GM19328 (cell line): ENCODE measurements around the gene FCHSD2.

Source experiments
- ATAC-seq: cut with Tn5 transposase; IDR thresholded peaks from one replicate; pipeline ENCODE4 v1.9.1; 2021; ENCODE audit warnings: mild to moderate bottlenecking, moderate library complexity; ENCODE audit not compliant: unreplicated experiment

The FCHSD2 gene

DNA sequence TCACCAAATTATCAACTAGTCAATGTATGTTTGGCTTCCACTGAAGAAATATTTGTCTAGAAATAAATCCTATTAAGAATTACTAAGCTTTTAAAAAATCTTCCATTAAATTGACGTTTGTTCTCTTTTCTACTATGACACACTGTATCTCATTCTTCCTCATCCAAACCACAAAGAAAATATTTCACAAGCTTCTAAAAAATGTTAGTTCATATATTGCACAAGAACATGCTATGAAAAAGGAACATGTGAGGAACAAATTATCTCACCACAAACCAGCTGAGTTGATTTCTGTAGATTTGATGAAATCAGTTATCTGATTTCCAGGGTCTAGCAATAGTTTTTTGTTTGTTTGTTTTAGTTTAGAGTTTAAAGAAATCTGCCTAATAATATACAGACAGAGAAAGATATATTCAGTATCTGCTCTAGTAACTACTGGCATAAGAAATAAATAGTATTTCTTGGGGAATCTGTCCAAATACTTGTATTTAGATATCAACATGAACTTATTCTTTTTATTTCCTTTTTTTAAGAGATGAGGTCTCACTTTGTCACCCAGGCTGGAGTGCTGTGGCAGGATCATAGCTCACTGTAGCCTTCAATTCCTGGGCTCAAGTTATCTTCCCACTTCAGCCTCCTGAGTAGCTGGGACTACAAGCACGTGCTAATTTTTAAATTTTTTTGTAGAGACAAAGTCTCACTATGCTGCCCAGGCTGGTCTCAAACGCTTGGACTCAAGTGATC lies 166.2 kb downstream of the FCHSD2 start:
- no peak for ATAC-seq

DNA sequence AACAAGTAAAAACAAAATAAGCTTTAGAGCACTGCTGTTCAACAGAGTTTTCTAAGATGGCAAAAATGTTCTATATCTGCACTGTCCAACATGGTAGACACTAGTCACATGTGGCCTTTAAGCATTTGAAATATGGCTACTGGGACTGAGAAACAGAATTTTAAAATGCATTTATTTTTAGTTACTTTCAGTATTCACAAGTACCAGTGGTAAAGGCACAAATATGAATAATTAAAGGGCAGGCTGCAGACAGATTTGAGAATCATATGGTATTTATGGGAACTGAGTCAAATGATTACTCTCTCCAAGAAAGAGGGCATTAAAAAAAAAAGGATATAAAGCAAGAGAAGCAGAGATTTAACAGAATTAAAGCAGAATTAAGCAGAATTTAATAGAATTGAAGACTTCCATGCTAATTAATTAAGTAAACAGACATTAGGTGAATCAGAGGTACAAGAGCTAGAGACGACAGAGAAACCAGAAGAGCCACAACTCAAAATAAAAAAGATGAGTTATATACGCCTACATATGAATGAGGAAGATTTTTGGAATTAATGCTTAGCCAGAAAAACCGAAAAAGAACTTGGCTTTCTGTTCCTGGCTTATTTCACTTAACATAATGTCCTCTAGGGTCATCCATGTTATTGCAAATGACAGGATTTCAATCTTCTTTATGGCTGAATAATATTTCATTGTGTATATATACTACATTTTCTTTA lies 167.5 kb downstream of the FCHSD2 start:
- ATAC-seq, result no peak

GRCh38 chr11:72972496-72973128 lies 169.5 kb downstream of the FCHSD2 start:
- ATAC-seq, result no peak

DNA sequence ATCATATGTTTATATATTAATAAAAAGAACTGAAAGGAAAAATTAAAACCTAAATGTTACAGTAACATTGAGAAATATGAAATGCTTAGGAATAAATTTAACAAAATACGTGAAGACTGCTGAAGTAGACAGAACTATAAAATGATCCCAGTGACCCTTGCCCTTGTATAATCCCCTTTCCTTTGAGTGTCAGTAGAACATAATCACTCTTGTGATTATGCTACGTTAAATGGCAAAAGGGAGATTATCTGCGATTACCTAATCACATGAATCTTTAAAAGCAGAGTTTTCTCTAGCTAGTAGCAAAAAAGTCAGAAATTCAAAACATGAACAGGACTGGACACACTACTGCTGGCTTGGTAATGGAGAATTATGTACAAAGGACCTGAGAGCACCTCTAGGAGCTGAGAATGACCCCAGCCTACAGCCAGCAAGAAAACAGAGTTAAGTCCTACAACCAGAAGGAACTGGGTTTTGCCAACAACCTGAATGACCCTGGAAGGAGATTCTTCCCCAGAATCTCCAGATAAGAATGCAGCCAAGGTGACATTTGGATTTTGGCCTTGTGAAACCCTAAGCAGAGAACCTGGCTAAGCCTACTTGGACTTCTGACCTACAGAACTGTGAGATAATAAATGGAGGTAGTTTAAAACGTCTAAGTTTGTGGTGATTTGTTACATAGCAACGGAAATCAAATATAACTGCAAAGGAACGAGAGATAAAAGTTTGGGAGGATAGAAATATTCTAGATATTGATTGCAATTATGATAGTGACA lies 170.7 kb downstream of the FCHSD2 start:
- ATAC-seq, result no peak

GRCh38 chr11:72970557-72971118 lies 171.5 kb downstream of the FCHSD2 start:
- ATAC-seq, result no peak

DNA sequence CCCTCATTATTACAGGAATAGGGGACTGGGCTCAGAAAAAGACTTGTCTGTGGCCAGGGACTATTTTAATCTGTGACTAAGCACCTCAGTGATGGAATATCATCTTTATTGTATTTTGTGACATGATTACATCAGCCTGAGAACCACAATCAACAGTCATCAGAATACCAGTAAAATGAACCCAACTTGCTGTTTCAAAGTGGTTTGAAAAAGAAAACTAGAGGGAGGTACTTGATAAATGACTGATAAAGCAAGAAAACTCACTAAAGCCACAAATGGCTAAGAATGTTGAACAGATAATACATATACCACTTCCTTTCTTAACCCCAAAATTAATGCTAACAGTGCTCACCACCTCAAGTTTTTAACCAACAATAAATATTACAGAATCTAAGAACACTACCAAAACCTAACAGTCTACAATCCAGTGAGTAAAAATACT lies 172.2 kb downstream of the FCHSD2 start:
- no peak for ATAC-seq

DNA sequence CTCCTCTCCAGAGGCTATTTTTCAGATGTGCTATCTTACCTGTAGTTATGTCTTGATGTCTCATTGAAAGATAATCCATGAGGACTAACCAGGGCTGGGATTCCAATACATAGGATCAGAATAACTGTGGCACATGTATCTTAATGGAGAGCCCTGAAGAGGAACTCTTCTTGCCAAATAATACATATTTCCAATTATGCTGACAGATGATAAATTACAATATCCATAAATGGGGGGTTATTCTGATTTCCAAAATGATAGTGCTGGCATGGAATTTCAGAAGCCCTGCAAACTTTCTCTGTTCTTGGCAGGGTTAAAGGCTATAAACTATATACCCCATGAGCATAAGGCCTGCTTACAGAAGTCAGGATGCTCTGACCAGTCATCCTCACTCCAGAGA lies 173.7 kb downstream of the FCHSD2 start:
- ATAC-seq, result no peak

DNA sequence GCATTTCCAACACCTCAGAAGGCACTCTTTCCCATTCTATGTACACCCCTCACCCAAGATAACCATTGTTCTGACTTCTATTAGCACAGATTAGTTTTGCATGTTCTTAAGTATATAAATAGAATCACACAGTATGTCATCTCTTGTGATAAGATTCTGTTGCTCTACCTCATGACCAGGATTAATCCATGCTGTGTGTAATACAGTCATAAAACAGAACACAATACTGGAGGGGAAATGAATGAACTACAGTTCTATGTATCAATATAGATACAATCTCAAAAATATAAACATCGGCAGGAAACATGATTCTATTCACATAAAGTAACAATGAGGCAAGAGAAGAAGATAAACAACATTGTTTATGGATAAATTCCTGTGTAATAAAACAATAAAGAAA lies 176.4 kb downstream of the FCHSD2 start:
- ATAC-seq, result no peak

DNA sequence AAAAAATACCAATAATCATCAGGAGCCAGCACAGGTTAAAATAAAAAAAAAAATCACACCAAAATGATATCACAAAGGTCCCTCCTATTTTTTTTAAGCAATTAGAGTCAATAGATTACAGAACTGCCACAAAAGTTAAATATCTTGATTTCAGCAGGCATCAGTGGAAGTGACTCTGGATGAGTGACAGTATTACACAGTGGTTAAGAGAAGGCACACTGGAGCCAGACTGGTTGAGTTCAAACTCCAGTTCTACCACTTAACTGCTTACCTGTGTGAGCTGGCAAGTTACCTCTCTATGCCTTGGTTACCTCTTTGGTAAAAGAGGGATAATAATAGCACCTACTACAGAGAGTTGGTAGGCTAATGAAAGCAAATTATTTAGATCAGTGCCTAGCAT lies 179.4 kb downstream of the FCHSD2 start:
- no peak for ATAC-seq

DNA sequence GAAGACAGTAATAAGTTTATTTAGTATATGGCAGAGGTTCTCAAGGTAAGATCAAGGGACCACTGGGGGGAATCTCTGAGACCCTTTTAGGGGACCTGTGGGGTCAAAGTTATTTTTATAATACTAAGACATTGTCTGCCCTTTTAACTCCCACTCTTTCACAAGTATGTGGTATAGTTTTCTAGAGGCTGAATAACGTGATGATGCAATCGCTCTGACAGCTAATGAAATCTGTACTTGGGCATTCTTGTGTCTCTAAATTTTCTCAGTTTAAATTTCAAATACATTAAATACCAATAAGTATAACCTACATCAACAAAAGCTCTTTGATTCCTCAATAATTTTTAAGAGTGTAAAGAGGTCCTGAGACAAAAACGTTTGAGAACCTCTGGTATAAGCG lies 180.0 kb downstream of the FCHSD2 start:
- no peak for ATAC-seq

DNA sequence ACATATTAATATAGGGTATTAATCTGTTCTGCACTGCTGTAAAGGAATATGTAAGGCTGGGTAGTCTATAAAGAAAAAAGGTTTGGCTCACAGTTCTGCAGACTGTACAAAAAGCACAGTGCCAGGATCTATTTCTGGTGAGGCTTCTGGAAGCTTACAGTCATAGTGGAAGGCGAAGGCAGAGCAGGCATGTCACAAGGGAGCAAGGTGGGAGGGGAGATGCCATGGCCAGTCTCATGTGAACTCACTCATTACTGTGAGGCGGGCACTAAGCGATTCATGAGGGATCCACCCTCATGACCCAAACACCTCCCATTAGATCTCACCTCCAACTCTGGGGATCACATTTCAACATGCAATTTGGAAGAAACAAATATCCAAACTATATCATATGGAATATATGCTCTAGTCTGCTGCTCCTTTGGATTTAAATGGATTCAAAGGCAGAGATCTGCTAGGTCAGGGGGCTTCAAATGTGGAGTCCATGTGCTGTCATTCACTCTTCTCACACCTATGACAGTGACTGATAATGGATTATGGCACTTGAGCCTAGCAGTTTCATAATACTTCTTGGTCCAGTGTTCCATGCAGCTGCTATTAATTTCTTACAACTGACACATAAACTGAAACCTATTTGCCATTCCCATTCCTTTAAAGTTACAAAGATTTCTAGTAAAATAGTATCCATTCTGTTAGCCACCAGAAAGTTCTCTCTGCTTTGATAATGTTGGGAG lies 182.0 kb downstream of the FCHSD2 start:
- ATAC-seq, result no peak

GRCh38 chr11:72958791-72959190 lies 183.3 kb downstream of the FCHSD2 start:
- ATAC-seq, result no peak

GRCh38 chr11:72955466-72955865 lies 186.7 kb downstream of the FCHSD2 start:
- ATAC-seq, result no peak

GRCh38 chr11:72954860-72955259 lies 187.3 kb downstream of the FCHSD2 start:
- ATAC-seq, result no peak

DNA sequence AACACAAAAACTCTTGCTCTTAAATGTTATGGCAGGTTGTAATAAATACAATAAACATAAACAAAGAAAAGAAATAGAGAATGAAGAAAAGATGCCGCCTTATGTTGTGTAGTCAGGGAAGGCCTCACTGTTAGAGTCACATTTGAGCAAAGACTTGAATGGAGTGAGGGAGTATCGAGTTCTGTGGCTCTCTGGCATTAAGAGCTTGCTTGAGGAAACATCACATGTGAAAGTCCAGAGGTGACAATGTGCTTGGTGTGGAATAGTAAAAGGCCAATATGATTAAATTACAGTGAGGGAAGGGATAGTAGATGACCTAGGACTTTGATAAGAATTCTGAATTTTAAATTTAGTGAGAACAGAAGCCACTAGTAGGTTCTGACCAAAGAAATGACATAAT lies 188.5 kb downstream of the FCHSD2 start:
- no peak for ATAC-seq

- no peak for ATAC-seq
Measured at GRCh38 chr11:72951888-72952287, 190.2 kb downstream of the FCHSD2 start.

DNA sequence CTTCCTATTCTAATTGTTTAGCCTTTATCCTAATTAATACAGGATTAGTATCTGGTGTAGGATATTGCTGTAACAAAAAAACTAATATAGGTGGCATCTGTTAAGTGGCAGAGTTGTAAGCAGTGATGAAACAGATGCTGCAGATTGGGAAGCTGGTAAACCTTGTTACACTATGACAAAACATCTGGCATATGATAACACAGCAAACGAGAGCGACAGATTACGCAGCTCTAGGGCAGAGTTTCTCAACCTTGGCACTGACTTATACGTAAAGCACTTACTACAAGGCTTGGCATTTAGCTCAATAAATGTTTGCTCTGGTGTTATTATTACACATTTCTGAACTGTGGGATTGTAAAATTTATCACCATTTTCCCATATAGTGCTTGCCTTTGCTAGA lies 190.9 kb downstream of the FCHSD2 start:
- ATAC-seq, result no peak

GRCh38 chr11:72950685-72951084 lies 191.4 kb downstream of the FCHSD2 start:
- no peak for ATAC-seq

- no peak for ATAC-seq
Measured at GRCh38 chr11:72947229-72947628, 194.9 kb downstream of the FCHSD2 start.

- no peak for ATAC-seq
Measured at GRCh38 chr11:72943664-72944063, 198.5 kb downstream of the FCHSD2 start.
